Measurements from ENCODE around the gene C6orf132. TPM values are rescaled to one million over a fixed set of nuclear protein-coding genes. Genes with fewer than 3 reads are reported as not detected.

The C6orf132 gene
- total RNA-seq, 1 donor from 2014 or later = 0.25 TPM

DNA sequence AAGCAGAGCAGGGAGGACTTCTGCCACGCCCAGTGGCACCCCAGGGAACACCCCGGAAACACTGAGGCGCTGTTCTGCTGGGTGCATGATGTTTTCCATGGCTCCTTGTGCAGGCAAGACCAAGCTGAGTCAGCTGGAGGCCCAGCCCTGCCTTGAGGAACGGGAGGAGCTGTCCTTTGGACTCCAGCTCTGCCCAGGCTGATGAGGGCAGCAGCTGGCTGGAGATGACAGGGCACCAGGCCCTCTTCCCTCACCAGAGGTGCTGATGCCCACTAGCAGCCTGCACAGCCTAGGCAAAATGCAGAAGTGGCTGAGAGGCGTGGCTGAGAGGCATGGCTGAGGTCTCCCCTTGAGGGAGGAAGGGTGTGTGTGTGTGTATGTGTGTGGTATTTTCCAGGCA is 2.4 kb downstream of the C6orf132 start:
- Mint-ChIP-seq H3K27ac (ENCODE audit: unreplicated experiment) (no peak overlapping the region), H3K4me3 (ENCODE audit: unreplicated experiment) (no peak overlapping the region), H3K27me3 (ENCODE audit: unreplicated experiment) (peaks cover 8% of the 10 kb centered on the region), H3K9me3 (ENCODE audit: unreplicated experiment) (peaks cover 4% of the 10 kb centered on the region), H3K36me3 (ENCODE audit: unreplicated experiment) (no peaks in the 10 kb centered on the region), H3K4me1 (ENCODE audit: low read depth, unreplicated experiment) (peaks cover 19% of the 10 kb centered on the region)
- TF ChIP-seq, protein P1, sequence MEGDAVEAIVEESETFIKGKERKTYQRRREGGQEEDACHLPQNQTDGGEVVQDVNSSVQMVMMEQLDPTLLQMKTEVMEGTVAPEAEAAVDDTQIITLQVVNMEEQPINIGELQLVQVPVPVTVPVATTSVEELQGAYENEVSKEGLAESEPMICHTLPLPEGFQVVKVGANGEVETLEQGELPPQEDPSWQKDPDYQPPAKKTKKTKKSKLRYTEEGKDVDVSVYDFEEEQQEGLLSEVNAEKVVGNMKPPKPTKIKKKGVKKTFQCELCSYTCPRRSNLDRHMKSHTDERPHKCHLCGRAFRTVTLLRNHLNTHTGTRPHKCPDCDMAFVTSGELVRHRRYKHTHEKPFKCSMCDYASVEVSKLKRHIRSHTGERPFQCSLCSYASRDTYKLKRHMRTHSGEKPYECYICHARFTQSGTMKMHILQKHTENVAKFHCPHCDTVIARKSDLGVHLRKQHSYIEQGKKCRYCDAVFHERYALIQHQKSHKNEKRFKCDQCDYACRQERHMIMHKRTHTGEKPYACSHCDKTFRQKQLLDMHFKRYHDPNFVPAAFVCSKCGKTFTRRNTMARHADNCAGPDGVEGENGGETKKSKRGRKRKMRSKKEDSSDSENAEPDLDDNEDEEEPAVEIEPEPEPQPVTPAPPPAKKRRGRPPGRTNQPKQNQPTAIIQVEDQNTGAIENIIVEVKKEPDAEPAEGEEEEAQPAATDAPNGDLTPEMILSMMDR (IDR thresholded peaks at IDR 0.05; ENCODE audit: partially characterized antibody, unreplicated experiment) = no peak
- DNase-seq = no peak

DNA sequence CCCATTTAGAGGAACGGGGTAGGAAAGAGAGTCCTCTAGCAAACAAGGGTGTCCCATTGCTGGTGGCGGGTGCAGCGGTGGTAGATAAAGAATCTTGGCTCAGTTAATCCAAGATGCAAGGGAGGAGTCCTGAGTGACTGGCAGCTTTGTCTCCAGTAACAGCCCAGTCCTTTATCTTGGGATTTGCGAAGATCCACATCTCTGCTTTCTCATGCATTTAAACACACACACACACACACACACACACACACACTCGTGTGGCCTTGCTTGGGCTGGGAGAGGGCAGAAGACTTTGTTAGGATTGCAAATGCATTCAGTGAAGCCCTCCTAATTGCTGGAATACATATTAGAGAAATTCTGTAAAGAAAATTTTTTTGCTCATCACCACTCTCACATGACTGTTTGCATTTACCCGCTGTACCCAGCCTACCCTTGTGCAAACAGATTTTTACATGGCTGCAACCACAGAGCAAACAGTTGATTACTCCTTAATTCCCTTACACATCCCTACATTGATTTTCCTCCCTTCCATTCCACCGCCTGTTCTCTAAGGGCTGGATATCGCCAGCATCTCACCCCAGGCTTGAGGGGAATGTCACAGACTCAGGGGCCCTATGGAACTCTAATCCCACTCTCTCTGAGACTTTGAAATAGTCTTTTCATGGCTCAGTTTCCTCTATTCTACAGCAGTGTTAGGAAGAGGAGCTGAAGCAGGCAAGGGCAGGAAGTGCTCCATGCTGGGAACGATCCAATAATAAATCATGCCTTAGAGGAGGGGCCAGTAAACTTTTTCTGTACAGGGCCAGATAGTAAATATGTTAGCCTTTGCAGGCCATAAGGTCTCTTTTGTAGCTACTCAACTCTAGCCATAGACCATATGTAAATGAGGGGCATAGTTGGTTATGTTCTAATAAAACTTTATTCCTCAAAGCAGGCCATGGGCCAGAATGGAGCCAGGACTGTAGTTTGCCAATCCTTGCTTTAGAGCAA is 3.5 kb downstream of the C6orf132 start:
- H3K9me3 Mint-ChIP-seq (ENCODE audit: unreplicated experiment) = peaks cover 4% of the 10 kb centered on the region
- H3K27me3 Mint-ChIP-seq (ENCODE audit: unreplicated experiment) = peaks cover 7% of the 10 kb centered on the region
- H3K36me3 Mint-ChIP-seq (ENCODE audit: unreplicated experiment) = no peaks in the 10 kb centered on the region
- TF ChIP-seq, protein P1 (IDR thresholded peaks at IDR 0.05; ENCODE audit: partially characterized antibody, unreplicated experiment) = no peak
- no peak for DNase-seq
- H3K4me3 Mint-ChIP-seq (ENCODE audit: unreplicated experiment) = peak overlapping the region; percentile 30
- H3K4me1 Mint-ChIP-seq (ENCODE audit: low read depth, unreplicated experiment) = peaks cover 19% of the 10 kb centered on the region
- H3K27ac Mint-ChIP-seq (ENCODE audit: unreplicated experiment) = no peak overlapping the region

DNA sequence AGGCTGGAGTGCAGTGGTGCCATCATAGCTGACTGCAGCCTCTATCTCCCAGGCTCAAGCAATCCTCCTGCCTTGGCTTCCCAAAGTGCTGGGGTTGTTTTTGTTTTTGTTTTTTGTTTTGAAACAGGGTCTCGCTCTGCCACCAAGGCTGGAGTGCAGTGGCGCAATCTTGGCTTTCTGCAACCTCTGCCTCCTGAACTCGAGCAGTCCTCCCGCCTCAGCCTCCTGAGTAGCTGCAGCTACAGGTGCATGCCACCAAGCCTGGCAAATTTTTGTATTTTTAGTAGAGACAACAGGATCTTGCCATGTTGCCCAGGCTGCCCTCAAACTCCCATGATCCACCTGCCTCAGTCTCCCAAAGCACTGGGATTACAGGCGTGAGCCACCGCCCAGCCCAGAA is 4.2 kb downstream of the C6orf132 start:
- no peak for DNase-seq
- peaks cover 19% of the 10 kb centered on the region for H3K4me1 Mint-ChIP-seq (ENCODE audit: low read depth, unreplicated experiment)
- H3K27ac Mint-ChIP-seq (ENCODE audit: unreplicated experiment) = no peak overlapping the region
- peaks cover 5% of the 10 kb centered on the region for H3K27me3 Mint-ChIP-seq (ENCODE audit: unreplicated experiment)
- H3K36me3 Mint-ChIP-seq (ENCODE audit: unreplicated experiment) = no peaks in the 10 kb centered on the region
- TF ChIP-seq, protein P1 (IDR thresholded peaks at IDR 0.05; ENCODE audit: partially characterized antibody, unreplicated experiment) = no peak
- H3K4me3 Mint-ChIP-seq (ENCODE audit: unreplicated experiment) = no peak overlapping the region
- peaks cover 4% of the 10 kb centered on the region for H3K9me3 Mint-ChIP-seq (ENCODE audit: unreplicated experiment)

DNA sequence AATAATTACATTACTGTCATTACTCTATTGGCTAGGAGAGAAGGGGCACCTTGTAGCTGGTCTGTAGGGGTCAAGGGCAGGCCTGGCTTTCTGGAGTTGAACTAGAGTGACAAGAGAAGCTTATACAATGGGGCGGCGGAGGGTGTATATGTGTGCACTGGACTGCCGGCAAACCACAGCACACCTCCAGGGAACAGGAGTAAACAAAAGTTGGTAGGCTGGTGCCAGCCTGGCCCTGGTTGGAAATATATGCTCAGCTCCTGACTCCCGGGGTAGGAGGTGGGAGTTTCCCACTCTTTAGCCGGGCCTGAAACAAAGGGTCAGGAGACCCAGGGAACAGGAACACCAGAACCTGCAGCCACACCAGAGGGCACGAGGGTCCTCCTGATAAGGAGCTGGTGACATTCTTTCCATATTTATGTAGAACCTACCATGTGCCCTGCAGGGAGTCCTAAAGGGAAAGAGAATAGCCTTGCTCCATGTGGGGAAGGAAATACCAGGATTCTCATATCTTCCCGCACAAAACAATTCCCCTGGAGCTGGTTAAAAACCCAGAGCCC is 5.1 kb downstream of the C6orf132 start:
- TF ChIP-seq, protein P1 (IDR thresholded peaks at IDR 0.05; ENCODE audit: partially characterized antibody, unreplicated experiment) = no peak
- DNase-seq = no peak
- H3K4me3 Mint-ChIP-seq (ENCODE audit: unreplicated experiment) = no peak overlapping the region
- H3K27me3 Mint-ChIP-seq (ENCODE audit: unreplicated experiment) = peaks cover 1% of the 10 kb centered on the region
- H3K9me3 Mint-ChIP-seq (ENCODE audit: unreplicated experiment) = peaks cover 4% of the 10 kb centered on the region
- H3K27ac Mint-ChIP-seq (ENCODE audit: unreplicated experiment) = peak overlapping the region; percentile 62
- peaks cover 19% of the 10 kb centered on the region for H3K4me1 Mint-ChIP-seq (ENCODE audit: low read depth, unreplicated experiment)
- no peaks in the 10 kb centered on the region for H3K36me3 Mint-ChIP-seq (ENCODE audit: unreplicated experiment)
